ENCODE measurements around the gene CMC2. TPM values are rescaled to one million over a fixed set of nuclear protein-coding genes. Genes with fewer than 3 reads are reported as not detected.

Gene CMC2
- total RNA-seq (2022; extraction: Qiagen RNA extraction; ENCODE audit: low read depth): 120 to 149 TPM (median 134 TPM) in 5 replicates

GRCh38 chr16:81006813-81007695 lies at the start of gene CMC2, which contains the start of gene CENPN:
TSS of gene CMC2 (minus strand) at chr16:81006885. CDS start at chr16:80997394, 9,491 bp downstream.
TSS of gene CENPN (plus strand) at chr16:81007214. CDS start at chr16:81011940, 4,726 bp downstream.

GRCh38 chr16:81035398-81035974 lies 28.8 kb upstream of the CMC2 start, which contains the start of gene ATMIN:
TSS of gene ATMIN (plus strand) at chr16:81035842. CDS start at chr16:81035871, 29 bp downstream.

Other genes starting within 250 kb of the CMC2 start
- gene CDYL2, start 202.3 kb downstream of the CMC2 start, total RNA-seq (2022; extraction: Qiagen RNA extraction; ENCODE audit: low read depth): 0.33 to 0.55 TPM (median 0.39 TPM) in 5 replicates
- gene CENPN, start 329 bp upstream of the CMC2 start, total RNA-seq (2022; extraction: Qiagen RNA extraction; ENCODE audit: low read depth): 69.2 to 116 TPM (median 72.9 TPM) in 5 replicates
- 29.2 to 38.5 TPM (median 36.0 TPM) in 5 replicates for gene ATMIN, start 29.0 kb upstream of the CMC2 start, total RNA-seq (2022; extraction: Qiagen RNA extraction; ENCODE audit: low read depth)
- gene C16orf46, start 70.4 kb upstream of the CMC2 start, total RNA-seq (2022; extraction: Qiagen RNA extraction; ENCODE audit: low read depth): 0.57 to 1.6 TPM (median 0.92 TPM) in 5 replicates
- 52.3 to 68.0 TPM (median 61.2 TPM) in 5 replicates for gene GCSH, start 89.5 kb upstream of the CMC2 start, total RNA-seq (2022; extraction: Qiagen RNA extraction; ENCODE audit: low read depth)
- 1.0 to 1.6 TPM (median 1.5 TPM) in 5 replicates for gene BCO1, start 231.8 kb upstream of the CMC2 start, total RNA-seq (2022; extraction: Qiagen RNA extraction; ENCODE audit: low read depth)